ENCODE results near the gene CDH12. TPM values are rescaled to one million over a fixed set of nuclear protein-coding genes. Genes with fewer than 3 reads are reported as not detected.

Gene CDH12
- total RNA-seq, 1 experiment from 2014 or later: 0.24 TPM

- no peaks in the 10 kb centered on the region for H3K27me3 ChIP-seq
- H3K36me3 ChIP-seq: no peaks in the 10 kb centered on the region
- DNase-seq: no peak
- no peaks in the 10 kb centered on the region for H3K9me3 ChIP-seq (replicated peaks)
- no peak overlapping the region for H3K27ac ChIP-seq
- H3K4me3 ChIP-seq: no peak overlapping the region
- no peaks in the 10 kb centered on the region for H3K4me1 ChIP-seq
These were observed 133.3 kb downstream of the CDH12 start for GRCh38 chr5:22719842-22720241.

DNA sequence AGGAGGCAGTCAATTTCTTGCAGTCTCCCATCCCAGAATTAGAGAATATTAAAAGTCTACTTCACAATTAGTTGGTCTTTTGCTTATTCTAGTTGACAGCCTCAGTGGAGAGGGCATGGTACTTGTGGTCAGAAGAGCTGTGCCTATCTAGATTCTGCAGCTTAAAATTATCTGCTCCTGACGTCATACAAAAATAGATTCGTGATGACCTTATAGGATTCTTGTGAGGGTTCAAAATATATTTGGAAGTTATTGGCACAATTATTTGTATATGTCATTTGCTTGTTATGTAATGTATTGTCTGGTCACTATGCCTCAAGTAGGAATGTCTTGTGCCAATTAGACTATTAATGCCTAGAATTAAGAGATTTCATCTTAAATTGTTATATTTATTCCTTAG lies 142.5 kb downstream of the CDH12 start:
- no peak overlapping the region for H3K27ac ChIP-seq
- H3K27me3 ChIP-seq: no peaks in the 10 kb centered on the region
- DNase-seq: no peak
- no peaks in the 10 kb centered on the region for H3K9me3 ChIP-seq (replicated peaks)
- H3K4me3 ChIP-seq: no peak overlapping the region
- no peaks in the 10 kb centered on the region for H3K36me3 ChIP-seq
- H3K4me1 ChIP-seq: no peaks in the 10 kb centered on the region

DNA sequence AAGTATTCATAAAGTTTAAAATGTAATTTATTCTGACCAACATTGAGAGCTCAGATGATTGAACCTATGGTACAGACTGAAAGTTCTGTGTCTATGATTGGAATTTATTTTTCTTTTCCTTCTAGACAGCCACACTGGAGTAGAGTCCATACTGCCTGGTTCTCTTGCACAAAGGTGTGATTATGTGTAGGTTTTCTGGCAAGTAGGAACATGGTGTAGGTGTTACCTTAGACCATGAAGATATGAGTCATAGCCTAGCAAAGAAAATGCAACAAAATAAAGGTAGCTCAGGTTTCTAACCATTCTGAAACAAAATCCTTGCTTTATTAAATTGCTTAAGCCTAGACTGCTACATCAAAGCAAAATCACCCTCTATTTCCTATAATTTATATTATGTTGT lies 143.4 kb downstream of the CDH12 start:
- Histone ChIP-seq H3K4me3 (no peak overlapping the region), H3K27ac (no peak overlapping the region), H3K27me3 (no peaks in the 10 kb centered on the region), H3K36me3 (no peaks in the 10 kb centered on the region), H3K4me1 (no peaks in the 10 kb centered on the region), H3K9me3 (replicated peaks) (no peaks in the 10 kb centered on the region)
- no peak for DNase-seq

- H3K27me3 ChIP-seq: no peaks in the 10 kb centered on the region
- no peak overlapping the region for H3K4me3 ChIP-seq
- no peaks in the 10 kb centered on the region for H3K36me3 ChIP-seq
- DNase-seq: no peak
- H3K4me1 ChIP-seq: no peaks in the 10 kb centered on the region
- no peaks in the 10 kb centered on the region for H3K9me3 ChIP-seq (replicated peaks)
- H3K27ac ChIP-seq: no peak overlapping the region
These were observed 144.3 kb downstream of the CDH12 start for GRCh38 chr5:22708770-22709328.

- H3K27ac ChIP-seq: no peak overlapping the region
- no peak overlapping the region for H3K4me3 ChIP-seq
- no peaks in the 10 kb centered on the region for H3K4me1 ChIP-seq
- no peaks in the 10 kb centered on the region for H3K36me3 ChIP-seq
- H3K27me3 ChIP-seq: no peaks in the 10 kb centered on the region
- DNase-seq: no peak
- H3K9me3 ChIP-seq (replicated peaks): no peaks in the 10 kb centered on the region
These were observed 146.2 kb downstream of the CDH12 start for GRCh38 chr5:22706901-22707300.

DNA sequence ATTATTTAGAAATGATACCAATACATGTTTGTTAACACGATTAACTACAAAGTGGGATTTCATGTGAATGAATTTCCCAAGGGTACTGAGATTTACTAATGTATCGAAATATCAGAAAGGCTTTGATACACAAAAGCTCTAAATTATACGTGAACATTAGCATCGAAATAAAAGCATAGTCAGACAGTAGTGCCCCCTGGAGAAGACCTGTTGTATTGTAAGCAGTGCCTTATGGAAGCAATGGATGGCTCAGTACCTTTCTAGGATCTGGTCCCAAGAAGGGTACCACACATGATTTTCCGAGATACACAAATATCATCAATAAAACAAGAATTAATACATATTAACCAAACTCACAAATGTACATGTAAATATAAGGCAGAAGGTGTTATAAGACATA lies 153.8 kb downstream of the CDH12 start:
- H3K27ac ChIP-seq: no peak overlapping the region
- no peaks in the 10 kb centered on the region for H3K4me1 ChIP-seq
- H3K27me3 ChIP-seq: no peaks in the 10 kb centered on the region
- DNase-seq: no peak
- no peaks in the 10 kb centered on the region for H3K9me3 ChIP-seq (replicated peaks)
- H3K36me3 ChIP-seq: no peaks in the 10 kb centered on the region
- no peak overlapping the region for H3K4me3 ChIP-seq

DNA sequence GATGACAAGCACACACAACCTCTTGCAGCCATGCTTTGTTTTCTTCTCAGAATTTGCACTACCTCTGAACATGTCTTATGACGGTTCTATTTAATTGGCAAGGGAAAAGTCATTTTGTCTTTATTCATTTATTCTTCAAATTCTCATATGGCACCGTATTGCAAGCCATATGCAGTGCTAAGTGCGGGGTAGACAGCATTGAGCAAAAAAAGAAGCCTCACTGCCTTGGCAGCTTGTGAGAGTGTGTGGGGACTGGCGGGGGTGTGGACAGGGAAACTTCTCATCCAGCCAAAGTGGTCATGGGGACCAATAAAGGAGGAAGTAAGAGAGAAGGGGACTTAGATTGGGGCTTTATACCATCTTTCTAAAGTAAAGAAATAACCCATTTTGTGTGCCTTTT lies 160.0 kb downstream of the CDH12 start:
- Histone ChIP-seq H3K4me3 (no peak overlapping the region), H3K27me3 (no peaks in the 10 kb centered on the region), H3K27ac (no peak overlapping the region), H3K9me3 (replicated peaks) (no peaks in the 10 kb centered on the region), H3K36me3 (no peaks in the 10 kb centered on the region), H3K4me1 (no peaks in the 10 kb centered on the region)
- DNase-seq: no peak

DNA sequence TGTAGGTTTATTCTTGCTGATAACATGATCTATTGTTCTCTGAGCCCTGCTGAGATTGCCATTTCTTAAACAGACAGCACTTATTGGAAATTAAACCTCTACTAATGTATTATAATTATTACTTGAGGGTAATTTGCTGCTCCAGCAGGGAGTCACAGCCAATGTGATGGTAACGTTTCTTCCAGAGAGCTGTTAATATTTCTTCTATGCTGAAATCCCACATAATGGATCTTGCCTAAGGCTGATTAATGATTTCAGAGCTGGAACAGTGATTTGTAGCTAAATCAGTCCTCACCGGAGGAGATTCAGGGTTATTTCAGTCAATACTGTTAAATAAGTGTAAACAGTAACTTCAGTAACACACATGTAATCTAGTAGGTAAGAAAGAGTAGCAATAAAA lies 170.1 kb downstream of the CDH12 start:
- Histone ChIP-seq H3K4me3 (no peak overlapping the region), H3K36me3 (no peaks in the 10 kb centered on the region), H3K4me1 (no peaks in the 10 kb centered on the region), H3K27me3 (no peaks in the 10 kb centered on the region), H3K9me3 (replicated peaks) (no peaks in the 10 kb centered on the region), H3K27ac (no peak overlapping the region)
- DNase-seq: no peak

DNA sequence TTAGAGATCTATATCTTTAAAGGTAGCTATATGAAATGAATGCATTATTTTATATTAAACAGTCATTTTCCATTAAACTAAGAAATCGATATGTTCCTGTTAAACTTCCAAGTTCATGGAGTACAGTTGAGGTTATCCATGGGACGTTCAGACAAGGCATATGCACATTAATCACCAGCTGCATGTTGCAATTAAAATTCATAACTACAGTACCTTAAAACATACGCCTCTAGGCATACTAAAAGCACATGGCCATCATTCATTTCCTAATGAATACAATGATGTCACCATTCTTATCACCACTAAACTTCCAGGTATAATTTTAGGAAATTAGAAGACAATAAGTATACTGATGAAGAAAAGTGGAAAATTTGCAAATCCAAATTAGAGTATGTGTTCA lies 174.3 kb downstream of the CDH12 start:
- no peaks in the 10 kb centered on the region for H3K9me3 ChIP-seq (replicated peaks)
- no peak overlapping the region for H3K27ac ChIP-seq
- no peaks in the 10 kb centered on the region for H3K36me3 ChIP-seq
- no peaks in the 10 kb centered on the region for H3K4me1 ChIP-seq
- no peaks in the 10 kb centered on the region for H3K27me3 ChIP-seq
- no peak for DNase-seq
- H3K4me3 ChIP-seq: no peak overlapping the region

- no peak overlapping the region for H3K27ac ChIP-seq
- H3K4me1 ChIP-seq: no peaks in the 10 kb centered on the region
- no peaks in the 10 kb centered on the region for H3K9me3 ChIP-seq (replicated peaks)
- H3K4me3 ChIP-seq: no peak overlapping the region
- no peak for DNase-seq
- no peaks in the 10 kb centered on the region for H3K36me3 ChIP-seq
- H3K27me3 ChIP-seq: no peaks in the 10 kb centered on the region
These were observed 180.0 kb downstream of the CDH12 start for GRCh38 chr5:22673131-22673530.

- Histone ChIP-seq H3K27me3 (no peaks in the 10 kb centered on the region), H3K36me3 (no peaks in the 10 kb centered on the region), H3K4me1 (no peaks in the 10 kb centered on the region), H3K9me3 (replicated peaks) (no peaks in the 10 kb centered on the region), H3K4me3 (no peak overlapping the region), H3K27ac (no peak overlapping the region)
- peak in 1 of 2 experiments; percentile 6 for DNase-seq
These were observed 183.8 kb downstream of the CDH12 start for GRCh38 chr5:22669345-22669744.

GRCh38 chr5:22665801-22666200 lies 187.3 kb downstream of the CDH12 start:
- Histone ChIP-seq H3K4me3 (no peak overlapping the region), H3K27me3 (no peaks in the 10 kb centered on the region), H3K27ac (no peak overlapping the region), H3K9me3 (replicated peaks) (no peaks in the 10 kb centered on the region), H3K36me3 (no peaks in the 10 kb centered on the region), H3K4me1 (no peaks in the 10 kb centered on the region)
- DNase-seq: no peak

- H3K36me3 ChIP-seq: no peaks in the 10 kb centered on the region
- H3K4me3 ChIP-seq: no peak overlapping the region
- no peaks in the 10 kb centered on the region for H3K27me3 ChIP-seq
- no peaks in the 10 kb centered on the region for H3K9me3 ChIP-seq (replicated peaks)
- H3K27ac ChIP-seq: no peak overlapping the region
- no peaks in the 10 kb centered on the region for H3K4me1 ChIP-seq
- DNase-seq: no peak
These were observed 190.0 kb downstream of the CDH12 start for GRCh38 chr5:22663134-22663533.

DNA sequence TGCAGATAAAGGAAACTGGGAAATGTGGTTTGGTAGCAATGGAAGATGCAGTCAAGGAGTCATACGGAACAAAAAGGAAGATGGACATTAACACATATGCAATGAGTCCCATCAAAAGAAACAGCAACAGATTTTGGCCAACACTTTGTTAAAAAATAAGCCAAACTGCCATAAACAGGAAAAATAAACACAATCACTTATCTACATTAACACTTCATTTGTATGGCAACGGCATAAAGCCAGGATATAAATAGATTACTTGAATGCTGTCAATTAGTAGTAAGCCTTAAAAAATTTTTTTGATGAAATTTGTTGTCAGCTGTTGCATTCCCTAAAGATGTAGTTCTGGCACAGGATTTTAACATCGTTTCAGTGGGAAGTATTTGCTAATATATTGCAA lies 190.8 kb downstream of the CDH12 start:
- H3K27ac ChIP-seq: no peak overlapping the region
- no peak overlapping the region for H3K4me3 ChIP-seq
- no peaks in the 10 kb centered on the region for H3K4me1 ChIP-seq
- no peaks in the 10 kb centered on the region for H3K36me3 ChIP-seq
- no peaks in the 10 kb centered on the region for H3K27me3 ChIP-seq
- H3K9me3 ChIP-seq (replicated peaks): no peaks in the 10 kb centered on the region
- DNase-seq: no peak

DNA sequence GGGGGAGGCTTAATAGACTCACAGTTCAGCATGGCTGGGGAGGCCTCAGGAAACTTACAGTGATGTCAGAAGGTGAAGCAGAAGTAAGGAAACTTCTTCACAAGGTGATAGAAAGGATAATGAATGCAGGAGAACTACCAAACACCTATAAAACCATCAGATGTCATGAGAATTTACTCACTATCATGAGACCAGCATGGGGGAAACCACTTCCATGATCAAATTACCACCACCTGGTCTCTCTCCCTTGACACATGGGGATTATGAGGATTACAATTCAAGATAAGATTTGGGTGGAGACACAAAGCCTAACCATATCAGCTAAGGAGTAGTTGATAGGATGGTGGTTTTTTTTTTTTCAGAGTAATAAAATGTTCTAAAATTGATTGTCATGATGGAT lies 201.8 kb downstream of the CDH12 start:
- no peak overlapping the region for H3K27ac ChIP-seq
- no peak overlapping the region for H3K4me3 ChIP-seq
- no peaks in the 10 kb centered on the region for H3K36me3 ChIP-seq
- DNase-seq: peak in 1 of 2 experiments; percentile 5
- H3K27me3 ChIP-seq: no peaks in the 10 kb centered on the region
- H3K4me1 ChIP-seq: no peaks in the 10 kb centered on the region
- no peaks in the 10 kb centered on the region for H3K9me3 ChIP-seq (replicated peaks)

- Histone ChIP-seq H3K4me1 (no peaks in the 10 kb centered on the region), H3K9me3 (replicated peaks) (no peaks in the 10 kb centered on the region), H3K27ac (no peak overlapping the region), H3K27me3 (no peaks in the 10 kb centered on the region), H3K36me3 (no peaks in the 10 kb centered on the region), H3K4me3 (no peak overlapping the region)
- no peak for DNase-seq
These were observed 202.6 kb downstream of the CDH12 start for GRCh38 chr5:22650511-22650910.
